Stimulated activated CD4-positive, alpha-beta T cell treated with anti-CD3 and anti-CD28 coated beads, TNF-alpha, amount 100 ng/mL, for 1 hour (primary cell): ENCODE data around the gene TNFAIP8L1.
"Not testable (repeated sequence)": the region's sequence is repeated elsewhere in the genome, so short reads cannot be mapped to it uniquely, and the experiment has no call there.

Experiments
- DNase-seq, 3 donors: peaks; one replicate each; pipeline ENCODE4 v3.0.0-alpha.2; 2020; ENCODE audit warnings: low read depth in 3 of 3, low spot score in 1 of 3

Gene TNFAIP8L1

GRCh38 chr19:4675346-4675745, 36.0 kb downstream of the TNFAIP8L1 start:
- no peak for DNase-seq

- DNase-seq = no peak
Observed at GRCh38 chr19:4676955-4677731, 37.8 kb downstream of the TNFAIP8L1 start.

- no peak for DNase-seq
Observed at GRCh38 chr19:4678881-4679790, 39.8 kb downstream of the TNFAIP8L1 start.

GRCh38 chr19:4680021-4680420, 40.7 kb downstream of the TNFAIP8L1 start:
- not testable (repeated sequence) for DNase-seq

GRCh38 chr19:4682417-4683200, 43.3 kb downstream of the TNFAIP8L1 start:
- DNase-seq = no peak

GRCh38 chr19:4684312-4685095, 45.2 kb downstream of the TNFAIP8L1 start:
- DNase-seq = no peak

GRCh38 chr19:4686700-4687099, 47.4 kb downstream of the TNFAIP8L1 start:
- no peak for DNase-seq

GRCh38 chr19:4687396-4687795, 48.1 kb downstream of the TNFAIP8L1 start:
- no peak for DNase-seq

GRCh38 chr19:4688587-4688986, 49.3 kb downstream of the TNFAIP8L1 start:
- DNase-seq = no peak

GRCh38 chr19:4689403-4689802, 50.1 kb downstream of the TNFAIP8L1 start:
- no peak for DNase-seq

GRCh38 chr19:4690361-4690760, 51.0 kb downstream of the TNFAIP8L1 start:
- no peak for DNase-seq

- DNase-seq = no peak
Observed at GRCh38 chr19:4691373-4691772, 52.1 kb downstream of the TNFAIP8L1 start.

GRCh38 chr19:4692251-4693077, 53.1 kb downstream of the TNFAIP8L1 start:
- DNase-seq = no peak

GRCh38 chr19:4693078-4693350, 53.7 kb downstream of the TNFAIP8L1 start:
- no peak for DNase-seq

GRCh38 chr19:4693471-4694121, 54.3 kb downstream of the TNFAIP8L1 start:
- DNase-seq = no peak

GRCh38 chr19:4694211-4694987, 55.1 kb downstream of the TNFAIP8L1 start:
- DNase-seq = no peak

GRCh38 chr19:4695224-4695731, 56.0 kb downstream of the TNFAIP8L1 start:
- no peak for DNase-seq

- no peak for DNase-seq
Observed at GRCh38 chr19:4697304-4697703, 58.0 kb downstream of the TNFAIP8L1 start.
